ENCODE results near the gene AGTRAP. TPM values are rescaled to one million over a fixed set of nuclear protein-coding genes. Genes with fewer than 3 reads are reported as not detected.

The AGTRAP gene
- total and polyA plus RNA-seq, 2 donors (not counting 3 experiments of a cell fraction or from before 2014, with no cell fraction given): 41.6 to 101 TPM

- no peak overlapping the region for H3K4me3 ChIP-seq (replicated peaks in 1 of 3; ENCODE audit: insufficient read depth in 1 of 3, low read depth in 1 of 3, low read length in 3 of 3)
- DNase-seq (ENCODE audit: low read depth, low spot score) (no peak), FAIRE-seq (no peak)
- no peaks in the 10 kb centered on the region for H3K27me3 ChIP-seq (ENCODE audit: control insufficient read depth in 2 of 2, insufficient read depth in 2 of 2, low read length in 2 of 2)
- POLR2A ChIA-PET: no interaction called here
- no TSS peak for BruUV-seq (replicated peaks)
- CTCF ChIA-PET: interaction anchor here (1.1 to 1.5 kb wide), 2 partner anchors 13 to 145 kb away, joined by 3 to 4 read pairs; no protein-coding TSS in a partner anchor
- no peaks in the 10 kb centered on the region for H3K9me3 ChIP-seq (replicated peaks; ENCODE audit: control insufficient read depth, insufficient read depth, low read length)
- H3K9ac ChIP-seq (replicated peaks; ENCODE audit: extremely low read depth, insufficient read depth, low read length): no peak overlapping the region
- H3K79me2 ChIP-seq (ENCODE audit: control insufficient read depth, insufficient read depth, low read length): no peaks in the 10 kb centered on the region
- intact Hi-C loops (cut with micrococcal nuclease) (no loop called here), dilution Hi-C loops (cut with MboI; ENCODE audit: extremely low pct_ligation_motif_present, low sequenced_read_pairs) (no loop called here)
- peak overlapping the region; percentile 14 for H3K4me2 ChIP-seq (ENCODE audit: insufficient read depth, low read length)
- peak overlapping the region; percentile 48 for H2AFZ ChIP-seq (ENCODE audit: low read depth, low read length)
- H4K20me1 ChIP-seq (replicated peaks; ENCODE audit: control insufficient read depth, extremely low read depth, insufficient read depth, low read length): no peaks in the 10 kb centered on the region
- no peak for TF ChIP-seq FOS (IDR thresholded peaks at IDR 0.05; ENCODE audit: borderline replicate concordance, insufficient read depth, low read length)
- TF ChIP-seq POLR2AphosphoS5 (IDR thresholded peaks at IDR 0.05; ENCODE audit: insufficient read depth, low read depth, low read length): no peak
- TF ChIP-seq MYC (IDR thresholded peaks at IDR 0.05; ENCODE audit: low read depth, low read length): no peak
- TF ChIP-seq, protein P1, sequence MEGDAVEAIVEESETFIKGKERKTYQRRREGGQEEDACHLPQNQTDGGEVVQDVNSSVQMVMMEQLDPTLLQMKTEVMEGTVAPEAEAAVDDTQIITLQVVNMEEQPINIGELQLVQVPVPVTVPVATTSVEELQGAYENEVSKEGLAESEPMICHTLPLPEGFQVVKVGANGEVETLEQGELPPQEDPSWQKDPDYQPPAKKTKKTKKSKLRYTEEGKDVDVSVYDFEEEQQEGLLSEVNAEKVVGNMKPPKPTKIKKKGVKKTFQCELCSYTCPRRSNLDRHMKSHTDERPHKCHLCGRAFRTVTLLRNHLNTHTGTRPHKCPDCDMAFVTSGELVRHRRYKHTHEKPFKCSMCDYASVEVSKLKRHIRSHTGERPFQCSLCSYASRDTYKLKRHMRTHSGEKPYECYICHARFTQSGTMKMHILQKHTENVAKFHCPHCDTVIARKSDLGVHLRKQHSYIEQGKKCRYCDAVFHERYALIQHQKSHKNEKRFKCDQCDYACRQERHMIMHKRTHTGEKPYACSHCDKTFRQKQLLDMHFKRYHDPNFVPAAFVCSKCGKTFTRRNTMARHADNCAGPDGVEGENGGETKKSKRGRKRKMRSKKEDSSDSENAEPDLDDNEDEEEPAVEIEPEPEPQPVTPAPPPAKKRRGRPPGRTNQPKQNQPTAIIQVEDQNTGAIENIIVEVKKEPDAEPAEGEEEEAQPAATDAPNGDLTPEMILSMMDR (IDR thresholded peaks at IDR 0.05; ENCODE audit: extremely low read depth in 1 of 2, insufficient read depth in 1 of 2, low read depth in 1 of 2, low read length in 2 of 2): no peak
- no peak for TF ChIP-seq EZH2 (IDR thresholded peaks at IDR 0.05; ENCODE audit: borderline replicate concordance, low read depth, low read length, severe bottlenecking)
- TF ChIP-seq, protein P2, sequence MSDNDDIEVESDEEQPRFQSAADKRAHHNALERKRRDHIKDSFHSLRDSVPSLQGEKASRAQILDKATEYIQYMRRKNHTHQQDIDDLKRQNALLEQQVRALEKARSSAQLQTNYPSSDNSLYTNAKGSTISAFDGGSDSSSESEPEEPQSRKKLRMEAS (IDR thresholded peaks at IDR 0.05; ENCODE audit: insufficient read depth, insufficient read length): no peak
- TF ChIP-seq POLR2A (IDR thresholded peaks at IDR 0.05; ENCODE audit: low read depth, low read length): no peak
- no peak for TF ChIP-seq JUN (IDR thresholded peaks at IDR 0.05; ENCODE audit: borderline replicate concordance, insufficient read depth, insufficient read length, low read depth)
- no peak for TF ChIP-seq GATA2 (IDR thresholded peaks at IDR 0.05; ENCODE audit: insufficient read depth, insufficient read length, low read depth, low read length)
- peaks cover 15% of the 10 kb centered on the region for H3K4me1 ChIP-seq (ENCODE audit: control insufficient read depth, extremely low read depth, insufficient read depth, low read length)
- H3K9me1 ChIP-seq (replicated peaks; ENCODE audit: control insufficient read depth, extremely low read depth, insufficient read depth, low read length): no peaks in the 10 kb centered on the region
- peaks cover 3 to 29% of the 10 kb centered on the region in 2 experiments for H3K36me3 ChIP-seq (ENCODE audit: control insufficient read depth in 2 of 2, extremely low read depth in 1 of 2, insufficient read depth in 2 of 2, low read length in 2 of 2)
- H3K27ac ChIP-seq (ENCODE audit: insufficient read depth, low read depth, low read length): peak overlapping the region; percentile 46
These were observed 54.4 kb downstream of the AGTRAP start for GRCh38 chr1:11790101-11790879.
